ENCODE measurements around the gene DDX49. TPM values are rescaled to one million over a fixed set of nuclear protein-coding genes. Genes with fewer than 3 reads are reported as not detected.
"Not testable (repeated sequence)": the region's sequence is repeated elsewhere in the genome, so short reads cannot be mapped to it uniquely, and the experiment has no call there.

The DDX49 gene
- polyA plus RNA-seq, 3 donors, result 34.6 to 53.5 (median 50.6) TPM

DNA sequence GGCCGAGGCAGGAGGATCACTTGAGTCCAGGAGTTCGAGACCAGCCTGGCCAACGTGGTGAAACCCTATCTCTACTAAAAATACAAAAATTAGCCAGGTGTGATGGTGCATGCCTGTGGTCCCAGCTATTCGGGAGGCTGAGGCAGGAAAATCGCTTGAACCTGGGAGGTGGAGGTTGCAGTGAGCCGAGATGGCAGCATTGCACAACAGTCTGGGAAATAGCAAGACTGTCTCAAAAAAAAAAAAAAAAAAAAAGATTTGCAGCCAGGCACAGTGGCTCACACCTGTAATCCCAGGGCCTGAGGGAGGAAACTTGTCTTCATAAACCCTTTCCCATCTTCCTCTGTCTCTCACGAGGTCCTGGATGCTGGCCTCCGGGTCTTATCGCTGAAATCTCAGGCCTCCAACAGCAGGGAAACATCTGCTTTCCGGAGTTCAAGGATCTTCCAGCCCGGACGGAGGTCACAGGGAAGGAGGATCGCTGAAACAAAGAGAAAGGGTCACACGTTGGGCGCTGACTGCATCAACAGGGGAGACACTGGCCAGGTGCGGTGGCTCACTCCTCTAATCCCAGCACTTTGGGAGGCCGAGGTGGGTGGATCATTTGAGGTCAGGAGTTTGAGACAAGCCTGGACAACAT lies 33.0 kb downstream of the DDX49 start:
- not testable (repeated sequence) for DNase-seq (ENCODE audit: extremely low read depth in 1 of 11, low read depth in 9 of 11, low spot score in 4 of 11)

DNA sequence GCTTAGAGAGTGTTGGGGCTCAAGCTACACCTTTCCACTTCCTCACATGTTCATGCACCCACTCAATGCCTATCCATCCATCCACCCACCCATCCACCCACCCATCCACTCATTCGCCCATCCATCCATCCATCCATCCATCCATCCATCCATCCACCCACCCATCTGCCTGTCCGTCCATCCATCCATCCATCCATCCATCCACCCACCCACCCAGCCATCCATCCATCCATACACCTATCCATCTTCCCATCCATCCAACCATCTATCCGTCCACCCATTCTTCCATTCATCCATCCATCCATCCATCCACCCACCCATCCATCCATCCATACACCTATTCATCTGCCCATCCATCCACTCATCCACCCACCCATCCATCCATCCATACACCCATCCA lies 34.6 kb downstream of the DDX49 start:
- no peak for DNase-seq (ENCODE audit: extremely low read depth in 1 of 11, low read depth in 9 of 11, low spot score in 4 of 11)

DNA sequence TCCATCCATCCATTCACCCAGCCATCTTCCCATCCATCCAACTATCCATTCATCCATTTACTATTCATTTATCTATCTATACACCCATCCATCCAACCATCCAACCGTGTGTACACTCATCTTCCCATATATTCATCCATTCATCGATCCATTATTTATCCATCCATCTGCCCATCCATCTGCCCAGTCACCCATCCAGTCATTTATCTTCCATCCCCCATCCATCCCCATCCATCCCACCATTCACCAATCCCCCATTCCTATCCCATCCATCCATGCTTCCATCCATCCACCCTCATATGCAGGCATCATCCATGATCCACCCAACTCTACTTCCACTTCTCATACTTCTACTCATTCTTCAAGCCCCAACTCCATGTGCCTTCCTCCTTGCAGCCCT lies 35.5 kb downstream of the DDX49 start:
- DNase-seq (ENCODE audit: extremely low read depth in 1 of 11, low read depth in 9 of 11, low spot score in 4 of 11), result no peak

DNA sequence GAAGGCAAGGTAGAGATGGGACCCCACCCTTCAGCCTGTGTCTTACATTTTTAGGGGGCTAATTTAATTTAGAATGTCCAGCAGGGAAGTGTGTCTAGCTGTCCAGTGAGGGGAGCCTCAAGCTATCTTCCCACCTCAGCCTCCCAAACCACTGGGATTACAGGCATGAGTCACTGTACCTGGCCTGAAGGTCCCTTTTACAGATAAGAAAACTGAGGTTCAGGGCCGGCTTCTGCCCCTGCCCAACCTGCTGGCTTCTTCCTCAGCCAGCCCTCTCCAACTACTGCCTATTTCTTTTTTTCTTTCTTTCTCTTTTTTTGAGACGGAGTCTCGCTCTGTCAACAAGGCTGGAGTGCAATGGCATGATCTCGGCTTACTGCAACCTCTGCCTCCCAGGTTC lies 40.9 kb downstream of the DDX49 start:
- no peak for DNase-seq (ENCODE audit: extremely low read depth in 1 of 11, low read depth in 9 of 11, low spot score in 4 of 11)

DNA sequence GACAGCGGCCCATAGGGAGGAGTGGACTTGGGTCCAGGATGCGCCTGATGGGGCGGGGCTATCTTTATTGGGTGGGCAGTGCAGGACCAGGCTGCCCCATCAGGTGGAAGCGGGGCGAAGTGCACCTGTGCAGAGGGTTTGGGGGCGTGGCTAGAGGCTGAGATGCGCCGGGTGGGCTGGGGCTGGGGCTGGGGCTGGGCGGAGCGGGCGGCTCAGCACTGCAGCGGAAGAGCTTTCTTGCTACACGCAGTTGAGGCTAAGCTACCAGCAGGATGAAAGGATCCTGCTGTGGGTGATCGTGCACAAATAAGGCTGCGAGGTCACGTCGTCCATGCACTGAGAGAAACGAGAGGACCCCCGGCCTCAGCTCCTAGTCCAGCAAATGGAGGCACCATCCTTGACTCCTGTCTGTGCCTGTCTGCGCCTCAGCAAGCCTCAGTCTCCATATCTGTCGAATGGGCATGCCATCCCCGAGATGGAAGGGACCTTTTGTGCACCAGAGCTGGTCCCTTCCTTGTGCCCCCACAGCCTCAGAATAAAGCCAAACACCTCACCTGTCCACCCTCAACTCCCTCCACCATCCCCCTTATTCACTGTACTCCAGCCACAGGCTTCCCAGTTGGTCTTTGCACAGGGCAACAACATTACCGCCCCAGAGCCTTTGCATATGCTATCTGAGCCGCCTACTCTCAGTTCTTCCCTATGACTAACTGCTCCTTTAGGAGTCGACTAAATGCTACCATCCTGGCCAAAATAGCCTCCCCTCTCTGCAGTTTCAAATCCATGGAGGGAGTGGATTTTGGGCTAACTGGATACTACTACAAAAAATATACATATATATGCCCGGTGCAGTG lies 42.5 kb downstream of the DDX49 start:
- DNase-seq (ENCODE audit: extremely low read depth in 1 of 11, low read depth in 9 of 11, low spot score in 4 of 11), result no peak

DNA sequence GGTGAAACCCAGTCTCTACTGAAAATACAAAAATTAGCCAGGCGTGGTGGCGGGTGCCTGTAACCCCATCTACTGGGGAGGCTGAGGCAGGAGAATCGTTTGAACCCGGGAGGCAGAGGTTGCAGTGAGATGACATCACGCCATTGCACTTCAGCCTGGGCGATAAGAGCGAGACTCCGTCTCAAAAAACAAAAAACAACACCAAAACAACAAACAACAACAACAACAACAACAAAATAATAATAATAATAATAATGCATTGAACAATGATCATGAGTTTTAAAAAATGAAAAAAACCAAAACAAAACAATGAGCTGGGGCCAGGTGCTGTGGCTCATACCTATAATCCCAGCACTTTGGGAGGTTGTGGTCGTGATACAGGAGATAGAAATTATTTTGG lies 44.6 kb downstream of the DDX49 start:
- no peak for DNase-seq (ENCODE audit: extremely low read depth in 1 of 11, low read depth in 9 of 11, low spot score in 4 of 11)

DNA sequence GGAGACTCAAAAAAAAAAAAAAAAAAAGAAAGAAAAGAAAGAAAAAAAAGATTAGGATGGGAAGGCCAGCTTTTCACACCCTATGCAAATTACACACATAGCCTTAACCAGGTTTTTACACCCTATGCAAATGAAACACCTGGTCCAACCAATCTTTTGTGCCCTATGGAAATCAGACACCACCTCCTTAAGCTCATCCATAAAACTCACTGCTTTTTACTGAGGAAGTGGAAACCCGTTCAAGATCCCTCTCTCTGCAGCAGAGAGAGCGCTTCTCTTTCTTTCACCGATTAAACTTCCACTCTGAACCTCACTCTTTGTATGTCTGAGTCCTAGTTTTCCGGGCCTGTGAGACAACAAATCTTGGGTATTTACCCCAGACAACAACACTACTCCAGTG lies 46.8 kb downstream of the DDX49 start:
- no peak for DNase-seq (ENCODE audit: extremely low read depth in 1 of 11, low read depth in 9 of 11, low spot score in 4 of 11)

DNA sequence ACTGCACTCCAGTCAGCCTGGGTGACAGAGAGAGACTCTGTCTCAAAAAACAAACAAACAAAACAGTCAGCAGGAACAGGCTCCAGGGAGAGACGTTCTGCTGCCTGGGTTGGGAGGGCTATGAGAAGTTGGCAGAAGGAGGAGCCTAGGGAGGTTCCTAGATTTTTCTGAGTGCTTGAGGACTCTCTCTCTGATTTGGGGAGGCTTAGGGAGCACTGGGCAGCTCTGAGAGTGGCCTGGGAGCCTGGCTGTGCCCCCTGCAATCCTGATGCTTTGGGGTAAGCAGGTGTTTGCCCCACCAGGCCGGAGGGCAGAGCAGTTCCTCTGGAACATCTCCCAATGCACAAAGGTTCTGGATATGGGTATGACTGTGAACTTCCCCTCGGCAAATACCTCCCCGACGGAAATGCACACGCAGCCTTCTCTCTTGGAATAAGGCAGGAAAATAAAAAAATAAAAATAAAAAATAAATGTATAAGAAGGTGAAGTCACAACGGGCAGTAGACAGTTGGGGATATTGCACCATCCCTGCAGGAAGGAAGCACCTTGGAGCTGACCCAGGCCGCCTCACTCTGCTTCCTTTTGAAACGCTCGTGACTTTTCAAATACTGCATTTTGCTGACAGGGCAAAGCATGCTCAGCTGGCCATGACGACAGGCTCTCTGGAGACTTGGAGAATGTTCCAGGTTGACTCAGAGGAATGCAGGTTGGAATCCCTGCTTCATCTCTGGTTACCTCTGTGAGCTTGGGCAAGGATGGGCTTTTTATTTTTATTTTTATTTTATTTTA lies 48.0 kb downstream of the DDX49 start:
- peak in 10 of 11 donors; percentile 49 to 84 (median 60) for DNase-seq (ENCODE audit: extremely low read depth in 1 of 11, low read depth in 9 of 11, low spot score in 4 of 11)

DNA sequence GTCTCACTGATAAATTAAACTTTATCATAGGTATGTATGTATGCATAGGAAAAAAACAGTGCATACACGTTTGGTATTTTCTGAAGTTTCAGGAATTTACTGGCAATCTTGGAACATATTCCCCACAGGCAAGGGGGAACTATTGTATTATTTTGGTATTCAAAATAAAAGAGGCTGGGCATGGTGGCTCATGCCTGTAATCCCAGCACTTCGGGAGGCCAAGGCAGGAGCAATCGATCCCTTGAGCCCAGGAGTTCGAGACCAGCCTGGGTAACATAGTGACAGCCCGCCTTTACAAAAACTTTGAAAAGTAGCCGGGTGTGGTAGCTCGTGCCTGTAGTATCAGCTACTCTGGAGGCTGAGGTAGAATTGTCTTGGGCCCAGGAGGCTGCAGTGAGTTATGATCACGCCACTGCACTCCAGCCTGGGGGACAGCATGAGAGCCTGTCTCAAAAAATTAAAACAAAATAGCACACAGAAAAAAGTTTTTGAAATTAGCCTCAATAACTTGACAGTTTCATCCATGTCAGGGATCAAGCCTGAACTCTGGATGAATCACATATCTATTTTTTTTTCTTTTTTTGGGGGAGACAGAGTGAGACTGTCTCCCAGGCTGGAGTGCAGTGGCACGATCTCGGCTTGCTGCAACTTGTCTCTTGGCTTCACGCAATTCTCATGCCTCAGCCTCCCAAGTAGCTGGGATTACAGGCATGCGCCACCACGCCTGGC lies 50.6 kb downstream of the DDX49 start:
- no peak for DNase-seq (ENCODE audit: extremely low read depth in 1 of 11, low read depth in 9 of 11, low spot score in 4 of 11)

DNA sequence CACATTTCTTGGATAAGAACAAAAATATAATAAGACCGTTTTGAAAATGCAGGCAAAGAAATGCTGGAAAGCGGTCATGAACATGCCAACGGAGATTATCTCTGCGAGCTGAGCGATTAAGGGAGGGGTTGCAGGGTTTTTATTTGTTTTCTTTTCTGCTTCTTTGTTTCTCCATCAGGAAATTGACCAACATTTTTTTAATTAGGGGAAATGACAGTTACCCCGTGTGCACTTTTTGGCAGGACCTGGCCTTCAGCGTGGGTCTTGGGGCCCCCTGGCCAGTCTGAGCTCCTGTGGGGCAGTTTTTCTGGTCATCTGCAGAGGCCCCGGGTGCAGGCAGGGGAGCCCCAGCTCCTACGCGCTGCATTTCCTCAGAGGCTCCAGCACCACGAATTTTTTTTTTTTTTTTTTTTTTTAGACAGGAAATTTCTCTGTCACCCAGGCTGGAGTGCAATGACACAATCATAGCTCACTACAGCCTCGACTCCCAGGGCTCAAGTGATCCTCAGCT lies 52.8 kb downstream of the DDX49 start:
- no peak for DNase-seq (ENCODE audit: extremely low read depth in 1 of 11, low read depth in 9 of 11, low spot score in 4 of 11)

DNA sequence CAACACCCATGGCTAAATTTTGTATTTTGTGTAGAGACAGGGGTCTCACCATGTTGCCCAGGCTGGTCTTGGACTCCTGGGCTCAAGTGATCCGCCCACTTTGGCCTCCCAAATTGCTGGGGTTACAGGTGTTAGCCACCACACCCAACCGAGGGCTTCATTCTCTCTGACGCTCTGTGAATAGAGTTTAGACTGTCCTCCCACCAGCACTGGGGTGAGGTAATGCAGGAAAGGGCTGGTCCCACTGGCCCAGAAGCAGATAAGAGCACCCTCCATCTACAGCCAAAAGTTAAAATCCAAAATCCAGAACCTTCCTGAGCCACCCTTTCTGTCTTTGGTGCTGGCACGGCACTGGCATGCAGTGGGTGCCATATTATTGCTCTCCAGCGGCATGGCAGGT lies 53.3 kb downstream of the DDX49 start:
- no peak for DNase-seq (ENCODE audit: extremely low read depth in 1 of 11, low read depth in 9 of 11, low spot score in 4 of 11)

DNA sequence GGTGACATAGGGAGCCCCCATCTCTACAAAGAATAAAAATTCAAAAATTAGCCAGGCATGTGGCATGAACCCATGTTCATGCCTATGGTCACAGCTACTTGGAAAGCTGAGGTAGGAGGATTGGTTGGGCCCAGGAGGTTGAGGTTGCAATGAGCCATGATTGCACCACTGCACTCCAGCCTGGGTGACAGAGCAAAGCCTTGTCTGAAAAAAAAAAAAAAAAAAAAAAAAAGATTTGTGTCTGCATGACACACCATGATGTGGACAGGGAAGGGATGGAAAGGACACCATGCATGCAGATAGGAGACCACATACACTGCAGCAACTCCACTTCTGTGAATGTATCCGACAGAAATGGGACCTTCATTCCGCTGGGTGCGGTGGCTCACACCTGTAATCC lies 55.5 kb downstream of the DDX49 start:
- no peak for DNase-seq (ENCODE audit: extremely low read depth in 1 of 11, low read depth in 9 of 11, low spot score in 4 of 11)

DNA sequence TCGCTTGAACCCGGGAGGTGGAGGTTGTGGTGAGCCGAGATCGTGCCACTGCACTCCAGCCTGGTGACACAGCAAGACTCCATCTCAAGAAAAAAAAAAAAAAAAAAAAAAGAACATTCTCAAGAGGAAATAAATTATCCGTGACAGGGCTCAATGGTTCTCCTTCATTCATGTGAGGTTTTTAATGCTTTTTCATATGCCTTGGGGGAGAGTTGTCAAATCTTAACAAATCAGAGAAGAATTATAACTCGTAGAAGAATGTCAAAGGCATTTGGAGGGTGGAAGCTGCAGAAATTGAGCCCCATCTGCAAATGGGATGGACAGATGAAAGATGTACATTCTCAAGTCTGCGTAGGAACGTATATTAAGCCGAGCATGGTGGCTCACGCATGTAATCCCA lies 56.4 kb downstream of the DDX49 start:
- no peak for DNase-seq (ENCODE audit: extremely low read depth in 1 of 11, low read depth in 9 of 11, low spot score in 4 of 11)

Other genes starting within 250 kb of the DDX49 start
- gene CRTC1, start 236.0 kb upstream of the DDX49 start, polyA plus RNA-seq (ENCODE audit: insufficient read length in 3 of 3), result 10 to 100 TPM; 15.4 to 27.1 (median 22.7) TPM
- gene COMP, start 128.4 kb upstream of the DDX49 start, polyA plus RNA-seq (ENCODE audit: insufficient read length in 3 of 3), result under 1 TPM; 0.13 to 0.76 (median 0.14) TPM
- gene UPF1, start 87.8 kb upstream of the DDX49 start, polyA plus RNA-seq (ENCODE audit: insufficient read length in 3 of 3), result 10 to 100 TPM; 48.5 to 63.6 (median 57.5) TPM
- gene CERS1, start 23.6 kb upstream of the DDX49 start, polyA plus RNA-seq (ENCODE audit: insufficient read length in 3 of 3), result 1 to 10 TPM; 4.5 to 8.1 (median 7.2) TPM
- 100 to 1,000 TPM in 2 of 3 donors, 10 to 100 TPM in 1; 93.3 to 142 (median 113) TPM for gene COPE, start 328 bp upstream of the DDX49 start, polyA plus RNA-seq (ENCODE audit: insufficient read length in 3 of 3)
- gene HOMER3, start 21.5 kb downstream of the DDX49 start, polyA plus RNA-seq (ENCODE audit: insufficient read length in 3 of 3), result 10 to 100 TPM; 45.6 to 70.4 (median 62.5) TPM
- 100 to 1,000 TPM in 1 of 3 donors, 10 to 100 TPM in 2; 85.1 to 138 (median 91.5) TPM for gene SUGP2, start 113.8 kb downstream of the DDX49 start, polyA plus RNA-seq (ENCODE audit: insufficient read length in 3 of 3)
- gene ARMC6, start 113.9 kb downstream of the DDX49 start, polyA plus RNA-seq (ENCODE audit: insufficient read length in 3 of 3), result 10 to 100 TPM; 31.4 to 42.7 (median 36.7) TPM
- gene SLC25A42, start 144.3 kb downstream of the DDX49 start, polyA plus RNA-seq (ENCODE audit: insufficient read length in 3 of 3), result 10 to 100 TPM; 16.7 to 23.4 (median 22.7) TPM
- gene TMEM161A, start 218.8 kb downstream of the DDX49 start, polyA plus RNA-seq (ENCODE audit: insufficient read length in 3 of 3), result 10 to 100 TPM; 25.5 to 42.7 (median 36.7) TPM

Measured in renal cortex interstitium (tissue), 11 donors.